Colonic mucosa (tissue), 4 donors: ENCODE results near the gene TRPM2. TPM values are rescaled to one million over a fixed set of nuclear protein-coding genes. Genes with fewer than 3 reads are reported as not detected.

Experiments
- DNase-seq: peaks from one replicate; pipeline ENCODE4 v3.0.0-alpha.2; 2020
- H3K27ac ChIP-seq: fragments of 200-600 bp; one replicate; pipeline ENCODE4 v1.8.0; 2021
- H3K27me3 ChIP-seq: fragments of 200-600 bp; one replicate; pipeline ENCODE4 v1.8.0; 2021
- H3K36me3 ChIP-seq: fragments of 200-600 bp; one replicate; pipeline ENCODE4 v1.8.0; 2021
- H3K4me1 ChIP-seq: fragments of 200-600 bp; one replicate; pipeline ENCODE4 v1.8.0; 2021; ENCODE audit warnings: mild to moderate bottlenecking
- H3K4me3 ChIP-seq: fragments of 200-600 bp; one replicate; pipeline ENCODE4 v1.8.0; 2021
- H3K9ac ChIP-seq, 2 donors: one replicate each; pipeline ENCODE4 v1.7.0; 2013; ENCODE audit warnings: control low read depth in 2 of 2, low read depth in 2 of 2, low read length in 2 of 2
- H3K9me3 ChIP-seq: fragments of 200-600 bp; one replicate; pipeline ENCODE4 v1.8.0; 2021
- intact Hi-C: fragments of 100-400 bp; cut with DNase I; formaldehyde crosslinking; loops from one replicate; pipeline ENCODE4 v1.14.1; 2022
- total RNA-seq, 2 donors: library from RNA; stranded (reverse); fragmentation: NEBNext Ultra II Directional in 1 of 2; extraction: Animal tissue kit (Norgen Biotek cat#: 25700) in 1 of 2; gene quantifications; one replicate each; pipeline ENCODE4 v1.2.1, GENCODE V29; 2021
- TF ChIP-seq, protein P1 (sequence below): fragments of 200-600 bp; IDR thresholded peaks from one replicate; pipeline ENCODE4 v1.8.0; 2022; ENCODE audit warnings: antibody characterized with exemption, mild to moderate bottlenecking
- donor health status: healthy.
- donor health status: DM: no; HTN: no; CAD: no.
- donor health status: DM: no; HTN: no; CAD: no.

Gene TRPM2
- total RNA-seq, 2 donors from 2014 or later = 2.6 to 4.2 TPM

DNA sequence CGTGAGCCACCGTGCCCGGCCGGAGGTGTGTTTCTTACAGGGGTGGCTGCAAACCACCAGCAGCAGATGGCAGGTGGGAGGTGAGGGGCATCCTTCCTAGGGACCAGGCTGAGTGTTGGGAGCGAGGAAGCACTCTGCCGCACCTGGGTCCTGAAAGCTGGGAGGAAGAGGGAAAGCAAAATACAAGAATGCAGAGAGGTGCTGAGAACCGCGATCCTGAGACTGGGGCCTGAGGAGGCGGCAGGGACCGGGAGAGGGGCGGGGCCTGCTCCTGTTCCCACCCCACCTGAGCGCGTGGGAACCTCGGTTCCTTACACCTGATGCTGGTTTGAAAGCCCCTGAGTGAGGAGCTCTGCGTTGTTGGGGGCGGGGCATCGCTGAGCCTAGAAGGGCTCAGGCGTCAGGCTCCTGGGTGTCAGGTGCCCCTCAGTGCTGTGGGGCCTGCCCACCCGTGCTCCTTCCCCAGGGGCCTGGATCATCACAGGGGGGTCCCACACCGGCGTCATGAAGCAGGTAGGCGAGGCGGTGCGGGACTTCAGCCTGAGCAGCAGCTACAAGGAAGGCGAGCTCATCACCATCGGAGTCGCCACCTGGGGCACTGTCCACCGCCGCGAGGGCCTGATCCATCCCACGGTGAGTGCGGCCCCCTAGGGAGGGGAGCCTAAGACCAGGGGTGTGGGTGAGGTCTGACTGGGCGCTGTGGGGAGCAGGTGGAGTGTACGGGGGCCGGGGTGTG lies 15.5 kb downstream of the TRPM2 start:
- H3K4me3 ChIP-seq = no peak overlapping the region
- H3K9me3 ChIP-seq = no peaks in the 10 kb centered on the region
- intact Hi-C loops = no loop called here
- no peak overlapping the region for H3K9ac ChIP-seq
- TF ChIP-seq, protein P1, sequence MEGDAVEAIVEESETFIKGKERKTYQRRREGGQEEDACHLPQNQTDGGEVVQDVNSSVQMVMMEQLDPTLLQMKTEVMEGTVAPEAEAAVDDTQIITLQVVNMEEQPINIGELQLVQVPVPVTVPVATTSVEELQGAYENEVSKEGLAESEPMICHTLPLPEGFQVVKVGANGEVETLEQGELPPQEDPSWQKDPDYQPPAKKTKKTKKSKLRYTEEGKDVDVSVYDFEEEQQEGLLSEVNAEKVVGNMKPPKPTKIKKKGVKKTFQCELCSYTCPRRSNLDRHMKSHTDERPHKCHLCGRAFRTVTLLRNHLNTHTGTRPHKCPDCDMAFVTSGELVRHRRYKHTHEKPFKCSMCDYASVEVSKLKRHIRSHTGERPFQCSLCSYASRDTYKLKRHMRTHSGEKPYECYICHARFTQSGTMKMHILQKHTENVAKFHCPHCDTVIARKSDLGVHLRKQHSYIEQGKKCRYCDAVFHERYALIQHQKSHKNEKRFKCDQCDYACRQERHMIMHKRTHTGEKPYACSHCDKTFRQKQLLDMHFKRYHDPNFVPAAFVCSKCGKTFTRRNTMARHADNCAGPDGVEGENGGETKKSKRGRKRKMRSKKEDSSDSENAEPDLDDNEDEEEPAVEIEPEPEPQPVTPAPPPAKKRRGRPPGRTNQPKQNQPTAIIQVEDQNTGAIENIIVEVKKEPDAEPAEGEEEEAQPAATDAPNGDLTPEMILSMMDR = no peak
- H3K36me3 ChIP-seq = no peaks in the 10 kb centered on the region
- peaks cover 7% of the 10 kb centered on the region for H3K27me3 ChIP-seq
- H3K27ac ChIP-seq = no peak overlapping the region
- no peak for DNase-seq
- H3K4me1 ChIP-seq = no peaks in the 10 kb centered on the region

DNA sequence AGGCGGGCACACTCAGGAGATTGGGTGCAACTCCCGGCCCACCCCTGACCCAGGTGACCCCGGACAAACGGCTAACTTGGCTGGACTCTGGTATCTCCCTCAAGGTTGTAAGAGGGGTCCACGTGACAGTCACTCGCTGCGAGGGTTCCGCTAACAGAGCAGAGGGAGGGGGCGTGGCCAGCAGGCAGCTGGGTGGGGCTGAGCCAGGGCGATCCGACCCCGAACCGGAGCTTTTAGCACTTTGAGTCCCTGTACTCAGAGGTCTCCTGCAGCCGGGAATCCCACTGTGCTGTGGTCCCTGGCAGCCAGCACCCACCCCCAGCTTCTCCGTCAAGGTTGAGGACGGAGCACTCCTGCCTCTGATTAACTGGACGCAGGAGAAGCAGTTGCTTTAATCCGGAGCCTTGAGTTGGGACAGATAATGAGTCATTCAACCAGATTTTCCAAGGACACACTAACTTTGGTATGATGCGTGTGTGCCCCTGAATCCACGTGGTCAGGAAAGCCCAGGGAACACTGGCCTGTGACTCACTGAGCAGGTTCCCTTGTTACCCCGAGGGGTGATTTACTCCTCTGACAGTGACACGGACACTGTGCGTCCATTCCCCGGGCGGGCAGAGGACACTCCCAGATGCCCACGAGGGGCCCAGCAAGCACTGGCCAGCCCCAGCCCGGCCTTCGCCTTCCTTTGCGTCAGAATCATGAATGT lies 16.8 kb downstream of the TRPM2 start:
- Histone ChIP-seq H3K4me1 (no peaks in the 10 kb centered on the region), H3K4me3 (no peak overlapping the region), H3K9ac (no peak overlapping the region), H3K36me3 (no peaks in the 10 kb centered on the region), H3K27ac (no peak overlapping the region), H3K9me3 (no peaks in the 10 kb centered on the region), H3K27me3 (peaks cover 7% of the 10 kb centered on the region)
- intact Hi-C loops = no loop called here
- no peak for DNase-seq
- TF ChIP-seq, protein P1 = no peak

DNA sequence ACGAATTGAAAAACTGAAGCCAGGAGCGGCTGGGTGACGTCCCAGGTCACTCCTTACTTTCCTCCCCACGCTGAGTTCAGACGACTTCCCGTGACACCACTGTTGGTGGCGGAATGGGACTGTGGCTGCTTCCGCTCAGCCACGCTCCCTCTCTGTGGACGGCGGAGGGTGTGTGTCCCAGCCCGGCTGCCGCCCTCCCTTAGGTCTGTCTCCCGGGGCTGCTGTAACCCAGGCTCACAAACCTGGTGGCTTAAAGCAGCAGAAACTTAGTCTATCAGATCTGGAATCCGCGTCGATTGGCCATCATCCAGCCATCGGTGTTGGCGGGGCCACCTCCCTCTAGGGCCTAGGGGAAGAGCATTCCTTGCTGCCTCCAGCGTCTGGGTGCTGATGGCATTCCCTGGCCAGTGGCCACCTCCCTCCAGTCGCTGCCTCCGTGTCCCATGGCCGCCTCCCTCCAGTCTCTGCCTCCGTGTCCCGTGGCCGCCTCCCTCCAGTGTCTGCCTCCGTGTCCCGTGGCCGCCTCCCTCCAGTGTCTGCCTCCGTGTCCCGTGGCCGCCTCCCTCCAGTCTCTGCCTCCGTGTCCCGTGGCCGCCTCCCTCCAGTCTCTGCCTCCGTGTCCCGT lies 17.5 kb downstream of the TRPM2 start:
- Histone ChIP-seq H3K27me3 (peaks cover 7% of the 10 kb centered on the region), H3K9me3 (no peaks in the 10 kb centered on the region), H3K36me3 (no peaks in the 10 kb centered on the region), H3K9ac (no peak overlapping the region), H3K4me1 (no peaks in the 10 kb centered on the region), H3K27ac (no peak overlapping the region), H3K4me3 (no peak overlapping the region)
- intact Hi-C loops = no loop called here
- TF ChIP-seq, protein P1 = no peak
- no peak for DNase-seq

DNA sequence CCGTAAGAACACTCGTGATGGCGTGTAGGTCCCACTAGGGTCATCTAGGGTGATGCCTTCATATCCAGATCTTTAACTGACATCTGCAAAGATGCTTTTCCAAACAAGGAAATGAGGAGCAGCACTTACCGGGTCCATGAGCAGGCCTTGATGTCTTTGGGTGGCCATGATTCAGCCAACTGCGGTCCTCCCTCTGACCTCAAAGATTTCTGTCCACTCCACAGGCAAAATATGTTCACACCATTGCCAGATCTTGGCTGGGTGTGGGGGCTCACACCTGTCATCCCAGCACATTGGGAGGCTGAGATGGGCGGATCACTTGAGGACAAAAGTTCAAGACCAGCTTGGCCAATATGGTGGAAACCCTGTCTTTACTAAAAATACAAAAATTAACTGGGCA lies 18.2 kb downstream of the TRPM2 start:
- TF ChIP-seq, protein P1 = no peak

DNA sequence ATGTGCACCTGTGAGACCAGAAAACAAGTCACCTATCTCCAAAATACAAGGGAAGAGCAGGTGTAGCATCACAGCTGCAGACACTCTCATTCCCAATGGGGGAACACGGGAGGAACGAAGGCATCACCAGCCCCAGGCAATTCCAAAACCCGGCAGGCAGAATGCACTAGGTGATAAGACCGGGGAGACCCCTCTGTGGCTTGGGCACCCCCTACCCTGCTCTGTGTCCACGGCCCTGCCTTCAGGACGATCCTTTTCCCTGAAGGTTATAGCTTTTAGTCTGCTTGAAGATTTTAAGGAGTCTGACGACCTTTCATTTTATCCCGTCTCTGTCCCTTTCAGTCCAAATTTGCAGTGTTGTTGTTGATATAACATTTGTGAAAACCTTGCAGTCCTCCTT lies 19.2 kb downstream of the TRPM2 start:
- Histone ChIP-seq H3K4me1 (no peaks in the 10 kb centered on the region), H3K27ac (no peak overlapping the region), H3K9ac (no peak overlapping the region), H3K27me3 (peaks cover 7% of the 10 kb centered on the region), H3K4me3 (no peak overlapping the region), H3K36me3 (no peaks in the 10 kb centered on the region), H3K9me3 (no peaks in the 10 kb centered on the region)
- intact Hi-C loops = no loop called here
- TF ChIP-seq, protein P1 = no peak
- no peak for DNase-seq

More for the DNA sequence above, 18.2 kb downstream of the TRPM2 start:
- Histone ChIP-seq H3K9me3 (no peaks in the 10 kb centered on the region), H3K9ac (no peak overlapping the region), H3K27me3 (peaks cover 7% of the 10 kb centered on the region), H3K36me3 (no peaks in the 10 kb centered on the region), H3K4me1 (no peaks in the 10 kb centered on the region), H3K27ac (no peak overlapping the region), H3K4me3 (no peak overlapping the region)
- intact Hi-C loops = no loop called here
- DNase-seq = no peak
